SHP77 (cell line): ENCODE measurements around the gene CTCFL.

ENCODE experiments used
- DNase-seq, 2 experiments: peaks; one replicate each; lab custom pipeline; 2025; lab: John Stamatoyannopoulos, UW

Gene CTCFL

GRCh38 chr20:57560554-57561355, 35.8 kb upstream of the CTCFL start, which contains the start of gene PCK1:
Gene PCK1, plus strand, starts transcription at chr20:57561110. Its CDS starts 302 bp downstream, at chr20:57561412.
- peak; percentile 50 to 80 for DNase-seq

- DNase-seq = no peak
These were observed 35.0 kb upstream of the CTCFL start for GRCh38 chr20:57559658-57560553.

GRCh38 chr20:57559289-57559634, 34.3 kb upstream of the CTCFL start:
- DNase-seq = no peak

GRCh38 chr20:57558614-57559288, 33.8 kb upstream of the CTCFL start:
- DNase-seq = no peak

- no peak for DNase-seq
These were observed 33.1 kb upstream of the CTCFL start for GRCh38 chr20:57557926-57558613.

- DNase-seq = no peak
These were observed 32.0 kb upstream of the CTCFL start for GRCh38 chr20:57556980-57557274.

GRCh38 chr20:57555457-57556184, 30.7 kb upstream of the CTCFL start:
- DNase-seq = no peak

GRCh38 chr20:57553376-57554018, 28.6 kb upstream of the CTCFL start:
- no peak for DNase-seq

GRCh38 chr20:57552471-57552870, 27.5 kb upstream of the CTCFL start:
- DNase-seq = no peak

GRCh38 chr20:57548177-57549058, 23.5 kb upstream of the CTCFL start:
- DNase-seq = peak; percentile 14 to 23

- DNase-seq = no peak
These were observed 22.2 kb upstream of the CTCFL start for GRCh38 chr20:57546956-57547649.

- no peak for DNase-seq
These were observed 21.2 kb upstream of the CTCFL start for GRCh38 chr20:57545927-57546662.

- DNase-seq = no peak
These were observed 20.1 kb upstream of the CTCFL start for GRCh38 chr20:57544838-57545564.

GRCh38 chr20:57543754-57544153, 18.8 kb upstream of the CTCFL start:
- no peak for DNase-seq

- DNase-seq = no peak
These were observed 16.1 kb upstream of the CTCFL start for GRCh38 chr20:57540890-57541580.

GRCh38 chr20:57539889-57540288, 14.9 kb upstream of the CTCFL start:
- no peak for DNase-seq

- DNase-seq = no peak
These were observed 12.9 kb upstream of the CTCFL start for GRCh38 chr20:57537822-57538221.
